ENCODE measurements around the gene AGBL1. TPM values are rescaled to one million over a fixed set of nuclear protein-coding genes. Genes with fewer than 3 reads are reported as not detected.

The AGBL1 gene
- total RNA-seq, 3 donors from 2014 or later, result 0.10 to 0.32 TPM; not detected in 1

- intact Hi-C loops (cut with DNase I, micrococcal nuclease), result no loop called here
- no peak for TF ChIP-seq CTCF (IDR thresholded peaks at IDR 0.05)
Observed at GRCh38 chr15:86850939-86851338, 771.3 kb downstream of the AGBL1 start.

GRCh38 chr15:86852741-86853140, 773.1 kb downstream of the AGBL1 start:
- Histone ChIP-seq H3K4me1 (ENCODE audit: low read depth) (no peaks in the 10 kb centered on the region), H3K9me3 (no peaks in the 10 kb centered on the region), H3K36me3 (ENCODE audit: low read depth) (no peaks in the 10 kb centered on the region), H3K4me3 (no peak overlapping the region)
- no peak for ATAC-seq
- intact Hi-C loops (cut with DNase I, micrococcal nuclease), result no loop called here
- TF ChIP-seq CTCF (IDR thresholded peaks at IDR 0.05), result no peak
- DNase-seq, result no peak

More at GRCh38 chr15:86850939-86851338, 771.3 kb downstream of the AGBL1 start:
- Histone ChIP-seq H3K4me1 (ENCODE audit: low read depth) (no peaks in the 10 kb centered on the region), H3K9me3 (no peaks in the 10 kb centered on the region), H3K4me3 (no peak overlapping the region), H3K36me3 (ENCODE audit: low read depth) (no peaks in the 10 kb centered on the region)
- DNase-seq, result no peak
- no peak for ATAC-seq

- intact Hi-C loops (cut with DNase I, micrococcal nuclease), result no loop called here
- DNase-seq (no peak), ATAC-seq (no peak)
- Histone ChIP-seq H3K4me1 (ENCODE audit: low read depth) (no peaks in the 10 kb centered on the region), H3K4me3 (no peak overlapping the region), H3K36me3 (ENCODE audit: low read depth) (no peaks in the 10 kb centered on the region), H3K9me3 (no peaks in the 10 kb centered on the region)
- no peak for TF ChIP-seq CTCF (IDR thresholded peaks at IDR 0.05)
Observed at GRCh38 chr15:86854176-86854575, 774.5 kb downstream of the AGBL1 start.

- no peak for DNase-seq
- Histone ChIP-seq H3K4me3 (no peak overlapping the region), H3K4me1 (ENCODE audit: low read depth) (no peaks in the 10 kb centered on the region), H3K36me3 (ENCODE audit: low read depth) (no peaks in the 10 kb centered on the region), H3K9me3 (no peaks in the 10 kb centered on the region)
- no peak for ATAC-seq
- intact Hi-C loops (cut with DNase I, micrococcal nuclease), result no loop called here
- TF ChIP-seq CTCF (IDR thresholded peaks at IDR 0.05), result no peak
Observed at GRCh38 chr15:86855307-86856291, 775.9 kb downstream of the AGBL1 start.

GRCh38 chr15:86857701-86858100, 778.0 kb downstream of the AGBL1 start:
- intact Hi-C loops (cut with DNase I, micrococcal nuclease), result no loop called here
- Histone ChIP-seq H3K36me3 (ENCODE audit: low read depth) (no peaks in the 10 kb centered on the region), H3K9me3 (no peaks in the 10 kb centered on the region), H3K4me3 (no peak overlapping the region), H3K4me1 (ENCODE audit: low read depth) (no peaks in the 10 kb centered on the region)
- TF ChIP-seq CTCF (IDR thresholded peaks at IDR 0.05), result no peak
- no peak for DNase-seq
- no peak for ATAC-seq

All from mucosa of descending colon (tissue), 3 donors.